Coronary artery (tissue), 2 donors: ENCODE measurements around the gene SLC25A29.

Experiments
- DNase-seq: peaks from one replicate; pipeline ENCODE4 v3.0.0-alpha.2; 2017; ENCODE audit warnings: low spot score
- H3K27ac ChIP-seq, 2 donors: fragments of 200-600 bp; sonication (generic); one replicate each; pipeline ENCODE4 v1.5.1; 2016 to 2019
- H3K4me3 ChIP-seq: fragments of 200-600 bp; sonication (generic); 2 replicates; pipeline ENCODE4 v1.5.1; 2016; ENCODE audit warnings: mild to moderate bottlenecking, moderate library complexity
- TF ChIP-seq, protein P1 (sequence below): fragments of 200-600 bp; sonication (generic); IDR thresholded peaks from one replicate; pipeline ENCODE4 v1.5.1; 2019; ENCODE audit warnings: antibody characterized with exemption

Gene SLC25A29

DNA sequence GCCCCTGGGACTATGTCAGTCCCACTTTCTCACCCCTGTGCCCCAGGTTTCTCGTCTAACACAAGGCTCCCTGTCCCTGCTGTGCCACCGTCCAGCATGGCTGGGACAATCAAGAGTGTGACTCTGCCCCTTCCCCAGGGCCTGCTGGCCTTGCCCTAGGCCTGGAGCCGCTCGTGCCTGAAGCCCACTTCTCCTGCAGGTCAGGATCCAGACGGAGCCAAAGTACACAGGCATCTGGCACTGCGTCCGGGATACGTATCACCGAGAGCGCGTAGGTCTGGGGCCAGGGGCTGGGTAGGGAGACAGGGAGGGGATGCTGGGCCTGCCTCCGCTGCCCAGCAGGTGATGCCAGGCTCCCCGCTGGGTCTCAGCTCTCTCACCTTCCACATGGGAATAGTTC is 19.7 kb upstream of the SLC25A29 start:
- Histone ChIP-seq H3K4me3 (no peak overlapping the region), H3K27ac (no peak overlapping the region)
- TF ChIP-seq, protein P1, sequence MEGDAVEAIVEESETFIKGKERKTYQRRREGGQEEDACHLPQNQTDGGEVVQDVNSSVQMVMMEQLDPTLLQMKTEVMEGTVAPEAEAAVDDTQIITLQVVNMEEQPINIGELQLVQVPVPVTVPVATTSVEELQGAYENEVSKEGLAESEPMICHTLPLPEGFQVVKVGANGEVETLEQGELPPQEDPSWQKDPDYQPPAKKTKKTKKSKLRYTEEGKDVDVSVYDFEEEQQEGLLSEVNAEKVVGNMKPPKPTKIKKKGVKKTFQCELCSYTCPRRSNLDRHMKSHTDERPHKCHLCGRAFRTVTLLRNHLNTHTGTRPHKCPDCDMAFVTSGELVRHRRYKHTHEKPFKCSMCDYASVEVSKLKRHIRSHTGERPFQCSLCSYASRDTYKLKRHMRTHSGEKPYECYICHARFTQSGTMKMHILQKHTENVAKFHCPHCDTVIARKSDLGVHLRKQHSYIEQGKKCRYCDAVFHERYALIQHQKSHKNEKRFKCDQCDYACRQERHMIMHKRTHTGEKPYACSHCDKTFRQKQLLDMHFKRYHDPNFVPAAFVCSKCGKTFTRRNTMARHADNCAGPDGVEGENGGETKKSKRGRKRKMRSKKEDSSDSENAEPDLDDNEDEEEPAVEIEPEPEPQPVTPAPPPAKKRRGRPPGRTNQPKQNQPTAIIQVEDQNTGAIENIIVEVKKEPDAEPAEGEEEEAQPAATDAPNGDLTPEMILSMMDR: no peak
- no peak for DNase-seq

DNA sequence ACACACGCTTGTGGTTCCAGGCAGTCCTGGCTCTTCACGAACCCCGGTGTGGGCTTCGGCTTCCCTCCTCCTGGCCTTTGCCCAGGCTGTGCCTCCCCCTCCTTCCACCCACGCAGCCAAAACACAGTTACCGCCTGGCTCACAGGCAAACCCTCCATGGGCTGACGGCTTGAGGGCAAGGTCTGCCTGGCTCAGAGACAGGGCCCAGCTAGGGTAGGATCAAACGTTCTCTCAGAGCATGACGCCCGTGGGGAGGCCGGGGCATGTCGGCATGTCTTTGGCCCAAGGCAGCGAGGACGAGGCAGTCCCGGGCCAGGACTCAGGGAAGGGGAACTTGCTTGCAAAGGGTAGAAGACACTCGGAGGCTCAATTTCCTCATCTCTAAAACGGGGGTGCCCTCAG is 19.0 kb upstream of the SLC25A29 start:
- Histone ChIP-seq H3K27ac (no peak overlapping the region), H3K4me3 (no peak overlapping the region)
- no peak for DNase-seq
- TF ChIP-seq, protein P1: no peak

DNA sequence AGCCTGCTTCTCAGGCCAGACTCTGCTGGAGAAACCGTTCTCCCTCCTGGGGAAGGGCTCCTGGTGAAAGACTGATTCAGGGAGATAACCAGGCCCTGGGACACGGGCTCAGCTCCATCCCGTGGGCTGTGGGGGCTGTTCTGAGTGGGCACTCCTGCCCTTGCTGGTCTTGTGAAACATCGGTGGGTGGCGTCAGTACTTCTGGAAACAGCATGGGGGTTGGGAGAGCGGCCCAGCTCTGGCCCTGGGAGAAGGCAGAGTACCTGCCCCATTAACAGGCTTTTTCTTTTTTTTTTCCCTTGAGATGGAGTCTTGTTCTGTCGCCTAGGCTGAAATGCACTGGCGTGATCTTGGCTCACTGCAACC is 17.7 kb upstream of the SLC25A29 start:
- H3K4me3 ChIP-seq: no peak overlapping the region
- TF ChIP-seq, protein P1: no peak
- H3K27ac ChIP-seq: no peak overlapping the region
- DNase-seq: no peak

DNA sequence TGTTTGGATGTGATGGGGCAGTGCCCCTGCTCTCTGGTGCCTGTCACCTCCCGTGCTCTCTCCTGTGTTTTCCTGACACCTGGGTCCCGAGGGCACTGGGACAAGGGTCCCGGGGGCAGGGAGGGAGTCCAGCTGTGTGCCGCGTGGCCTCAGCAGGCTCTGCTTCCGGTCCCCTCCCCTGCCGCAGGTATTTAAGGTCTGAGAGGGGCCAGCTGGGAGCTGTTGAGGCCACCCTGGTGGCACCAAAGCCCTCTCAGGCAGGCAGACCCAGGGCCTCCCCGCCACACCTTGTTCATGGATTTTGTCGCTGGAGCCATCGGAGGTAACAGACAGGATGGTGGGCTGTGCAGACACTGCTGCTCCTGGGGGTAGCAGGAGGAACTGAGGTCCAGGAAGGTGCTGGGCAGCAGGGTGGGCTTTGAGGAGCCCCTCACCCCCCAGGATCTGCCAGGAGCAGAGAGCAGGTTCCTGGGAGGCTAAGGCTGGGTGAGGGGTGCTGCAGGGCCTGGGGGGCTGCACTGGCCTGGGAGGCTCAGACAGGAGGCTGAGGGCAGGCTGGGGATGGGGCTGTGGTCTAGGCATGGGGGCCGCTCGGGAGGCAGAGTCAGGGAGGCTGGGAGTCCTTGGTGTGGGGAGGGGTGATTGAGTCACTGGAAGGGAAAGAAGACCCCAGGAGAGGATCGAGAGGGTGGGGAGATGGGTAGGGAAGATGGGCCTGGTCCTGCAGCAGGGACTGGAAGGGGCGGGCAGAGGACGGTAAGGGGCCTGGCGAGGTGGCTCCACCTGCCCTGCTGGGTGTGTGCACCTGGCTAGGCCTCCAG is 17.1 kb upstream of the SLC25A29 start, which contains the start of gene SLC25A47:
TSS of gene SLC25A47 (plus strand) at position 219 of the 821 bp plus-strand sequence. CDS start at position 295, 76 bp downstream.
- TF ChIP-seq, protein P1: no peak
- no peak within 1 kb of the TSS for H3K27ac ChIP-seq

DNA sequence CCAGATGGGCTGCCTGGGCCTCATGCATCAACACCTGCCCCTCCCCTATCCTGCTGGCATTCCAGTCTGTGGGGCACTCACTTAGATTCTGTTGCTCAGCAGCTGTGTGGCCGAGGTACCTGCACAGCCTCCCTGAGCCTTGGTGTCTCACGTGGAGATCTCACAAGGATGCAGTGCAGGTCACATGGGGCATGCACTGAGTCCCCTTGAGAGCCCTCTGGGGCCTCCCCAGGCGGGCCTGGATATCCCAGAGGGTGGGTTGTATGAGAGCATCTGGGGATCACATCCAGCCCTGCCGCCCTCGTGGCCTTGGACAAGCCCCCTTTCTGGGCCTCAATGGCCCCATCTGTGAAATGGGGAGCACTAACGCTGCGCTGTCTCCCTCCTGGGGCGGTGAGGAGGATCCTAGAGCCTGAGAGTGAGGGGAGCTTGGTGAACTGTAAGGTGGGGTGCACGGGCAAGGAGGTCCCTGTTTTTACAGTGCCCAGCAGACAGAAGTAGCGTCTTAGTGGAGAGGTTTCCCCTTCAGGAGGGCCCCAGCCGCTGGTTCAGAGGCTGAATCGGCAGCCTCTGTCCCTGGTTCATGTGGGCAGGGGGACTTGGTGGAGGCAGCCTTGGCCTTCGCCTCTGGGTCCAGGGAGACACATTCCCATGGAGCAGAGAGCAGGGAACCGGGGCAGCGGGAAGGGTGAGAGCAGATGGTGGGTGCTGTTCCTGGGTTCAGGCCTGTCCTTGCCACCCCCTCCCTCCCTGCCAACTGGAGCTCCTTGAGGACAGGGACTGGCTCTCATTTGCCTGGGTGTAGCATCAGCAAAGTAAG is 16.1 kb upstream of the SLC25A29 start:
- no peak overlapping the region for H3K27ac ChIP-seq
- no peak for DNase-seq
- TF ChIP-seq, protein P1: no peak
- no peak overlapping the region for H3K4me3 ChIP-seq

More for the DNA sequence above, 17.1 kb upstream of the SLC25A29 start, which contains the start of gene SLC25A47:
- DNase-seq: no peak
- H3K4me3 ChIP-seq: no peak within 1 kb of the TSS

DNA sequence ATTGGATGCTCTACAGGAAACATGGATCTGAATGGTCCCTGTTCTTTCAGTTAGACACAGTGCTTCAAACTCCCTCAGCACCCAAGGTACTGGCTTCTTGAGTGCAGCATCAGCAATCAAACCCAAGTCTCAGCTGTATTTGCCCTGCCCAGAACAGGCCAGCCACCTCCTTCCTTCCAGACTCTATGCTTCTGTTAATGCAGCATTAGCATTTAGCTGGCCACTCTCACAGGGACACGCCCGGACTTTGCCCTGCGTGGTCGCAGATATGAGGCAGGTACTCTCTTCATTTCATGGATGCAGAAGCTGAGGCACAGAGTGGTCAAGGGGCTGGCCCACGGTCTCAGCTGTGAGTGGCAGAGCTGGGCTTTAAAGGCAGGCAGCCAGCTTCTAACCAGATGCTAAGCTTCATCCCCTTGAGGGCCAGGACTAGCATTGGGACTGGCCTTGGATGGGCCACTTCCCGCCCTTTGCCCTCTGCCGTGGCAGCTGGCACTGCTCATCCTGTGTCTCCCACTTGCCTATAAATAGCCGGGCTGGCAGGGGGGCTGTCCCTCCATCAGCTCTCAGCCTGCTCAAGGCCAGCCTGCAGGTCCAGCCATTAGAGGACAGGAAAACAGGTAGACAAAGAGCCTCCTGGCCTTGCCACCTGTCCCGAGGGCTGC is 15.4 kb upstream of the SLC25A29 start:
- H3K4me3 ChIP-seq: no peak overlapping the region
- TF ChIP-seq, protein P1: no peak
- DNase-seq: no peak
- H3K27ac ChIP-seq: no peak overlapping the region
